ENCODE measurements around the gene GIPC1. TPM values are rescaled to one million over a fixed set of nuclear protein-coding genes. Genes with fewer than 3 reads are reported as not detected.

The GIPC1 gene
- total and polyA plus RNA-seq, 9 of the 15 experiments (the other 6 are each of a cell fraction or from before 2014, with no cell fraction given) = 0.49 to 54.7 (median 24.8) TPM

DNA sequence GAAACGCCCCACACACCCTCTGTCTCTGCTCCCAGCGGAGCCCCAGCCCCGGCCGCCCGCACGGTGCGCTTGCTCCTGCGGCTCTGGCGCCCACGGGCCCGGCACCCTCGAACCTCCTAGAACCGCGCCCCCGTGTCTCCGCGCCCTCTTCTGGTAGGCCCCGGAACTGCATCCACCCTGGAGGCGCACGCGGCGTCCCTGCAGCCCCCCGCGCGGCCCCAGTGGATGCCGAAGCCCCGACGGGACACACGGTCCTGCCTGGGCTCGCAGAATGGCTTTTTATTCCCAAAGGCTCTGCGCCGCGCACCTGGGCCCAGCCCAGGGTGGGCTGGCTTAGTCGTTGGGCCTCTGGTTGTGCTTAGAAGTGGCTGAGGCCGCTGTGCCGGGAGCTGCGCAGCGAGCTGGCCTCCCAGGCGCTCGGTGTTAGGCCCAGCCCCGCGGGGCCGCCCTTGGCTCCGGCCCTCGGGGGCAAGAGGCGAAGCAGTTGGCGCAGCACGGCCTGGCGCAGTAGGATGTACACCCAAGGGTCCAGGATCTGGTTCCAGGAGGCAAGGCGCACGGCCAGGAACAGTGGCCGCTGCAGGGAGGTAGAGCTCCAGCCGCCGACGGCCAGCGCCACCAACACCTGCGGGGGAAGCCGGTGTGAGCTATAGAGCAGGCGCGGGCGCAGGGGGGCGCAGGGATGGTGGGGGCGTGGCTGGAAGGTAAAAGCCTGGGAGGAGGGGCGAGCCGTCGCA is 23.6 kb downstream of the GIPC1 start (continued):
- TF ChIP-seq, protein P1, sequence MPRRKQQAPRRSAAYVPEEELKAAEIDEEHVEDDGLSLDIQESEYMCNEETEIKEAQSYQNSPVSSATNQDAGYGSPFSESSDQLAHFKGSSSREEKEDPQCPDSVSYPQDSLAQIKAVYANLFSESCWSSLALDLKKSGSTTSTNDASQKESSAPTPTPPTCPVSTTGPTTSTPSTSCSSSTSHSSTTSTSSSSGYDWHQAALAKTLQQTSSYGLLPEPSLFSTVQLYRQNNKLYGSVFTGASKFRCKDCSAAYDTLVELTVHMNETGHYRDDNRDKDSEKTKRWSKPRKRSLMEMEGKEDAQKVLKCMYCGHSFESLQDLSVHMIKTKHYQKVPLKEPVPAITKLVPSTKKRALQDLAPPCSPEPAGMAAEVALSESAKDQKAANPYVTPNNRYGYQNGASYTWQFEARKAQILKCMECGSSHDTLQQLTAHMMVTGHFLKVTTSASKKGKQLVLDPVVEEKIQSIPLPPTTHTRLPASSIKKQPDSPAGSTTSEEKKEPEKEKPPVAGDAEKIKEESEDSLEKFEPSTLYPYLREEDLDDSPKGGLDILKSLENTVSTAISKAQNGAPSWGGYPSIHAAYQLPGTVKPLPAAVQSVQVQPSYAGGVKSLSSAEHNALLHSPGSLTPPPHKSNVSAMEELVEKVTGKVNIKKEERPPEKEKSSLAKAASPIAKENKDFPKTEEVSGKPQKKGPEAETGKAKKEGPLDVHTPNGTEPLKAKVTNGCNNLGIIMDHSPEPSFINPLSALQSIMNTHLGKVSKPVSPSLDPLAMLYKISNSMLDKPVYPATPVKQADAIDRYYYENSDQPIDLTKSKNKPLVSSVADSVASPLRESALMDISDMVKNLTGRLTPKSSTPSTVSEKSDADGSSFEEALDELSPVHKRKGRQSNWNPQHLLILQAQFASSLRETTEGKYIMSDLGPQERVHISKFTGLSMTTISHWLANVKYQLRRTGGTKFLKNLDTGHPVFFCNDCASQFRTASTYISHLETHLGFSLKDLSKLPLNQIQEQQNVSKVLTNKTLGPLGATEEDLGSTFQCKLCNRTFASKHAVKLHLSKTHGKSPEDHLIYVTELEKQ (CRISPR knock-in tag; IDR thresholded peaks at IDR 0.05) = no peak
- TF ChIP-seq, protein P2, sequence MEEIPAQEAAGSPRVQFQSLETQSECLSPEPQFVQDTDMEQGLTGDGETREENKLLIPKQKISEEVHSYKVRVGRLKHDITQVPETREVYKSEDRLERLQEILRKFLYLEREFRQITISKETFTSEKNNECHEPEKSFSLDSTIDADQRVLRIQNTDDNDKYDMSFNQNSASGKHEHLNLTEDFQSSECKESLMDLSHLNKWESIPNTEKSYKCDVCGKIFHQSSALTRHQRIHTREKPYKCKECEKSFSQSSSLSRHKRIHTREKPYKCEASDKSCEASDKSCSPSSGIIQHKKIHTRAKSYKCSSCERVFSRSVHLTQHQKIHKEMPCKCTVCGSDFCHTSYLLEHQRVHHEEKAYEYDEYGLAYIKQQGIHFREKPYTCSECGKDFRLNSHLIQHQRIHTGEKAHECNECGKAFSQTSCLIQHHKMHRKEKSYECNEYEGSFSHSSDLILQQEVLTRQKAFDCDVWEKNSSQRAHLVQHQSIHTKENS (CRISPR knock-in tag; IDR thresholded peaks at IDR 0.05) = no peak
- TF ChIP-seq, protein P3, sequence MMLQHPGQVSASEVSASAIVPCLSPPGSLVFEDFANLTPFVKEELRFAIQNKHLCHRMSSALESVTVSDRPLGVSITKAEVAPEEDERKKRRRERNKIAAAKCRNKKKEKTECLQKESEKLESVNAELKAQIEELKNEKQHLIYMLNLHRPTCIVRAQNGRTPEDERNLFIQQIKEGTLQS (IDR thresholded peaks at IDR 0.05) = no peak
- TF ChIP-seq, protein P3 (CRISPR knock-in tag; conservative IDR thresholded peaks at IDR 0.05) = no peak
- TF ChIP-seq IFI16 (CRISPR knock-in tag; IDR thresholded peaks at IDR 0.05) (no peak), ZNF174 (CRISPR knock-in tag; IDR thresholded peaks at IDR 0.05) (no peak), ZNF764 (CRISPR knock-in tag; IDR thresholded peaks at IDR 0.05; ENCODE audit: low read depth) (no peak), MAFG (tag; conservative IDR thresholded peaks at IDR 0.05) (no peak), NELFE (IDR thresholded peaks at IDR 0.05; ENCODE audit: insufficient read depth, insufficient read length) (no peak), ZC3H8 (IDR thresholded peaks at IDR 0.05) (no peak), GABPA (tag; conservative IDR thresholded peaks at IDR 0.05; ENCODE audit: low read depth) (no peak), RBM39 (optimal IDR thresholded peaks at IDR 0.05; ENCODE audit: low read depth, low read length) (no peak), RBM34 (IDR thresholded peaks at IDR 0.05; ENCODE audit: borderline replicate concordance, insufficient read depth, low read length) (no peak; the same call in 1 of the 2 replicates), CREBBP (IDR thresholded peaks at IDR 0.05; ENCODE audit: low read depth, low read length) (no peak), TEAD1 (CRISPR knock-in tag; IDR thresholded peaks at IDR 0.05) (peak in 1 of 2 experiments; percentile 47; a peak in 1 of 4 replicates), TSC22D4 (tag; IDR thresholded peaks at IDR 0.05) (no peak)
- TF ChIP-seq, protein P4, sequence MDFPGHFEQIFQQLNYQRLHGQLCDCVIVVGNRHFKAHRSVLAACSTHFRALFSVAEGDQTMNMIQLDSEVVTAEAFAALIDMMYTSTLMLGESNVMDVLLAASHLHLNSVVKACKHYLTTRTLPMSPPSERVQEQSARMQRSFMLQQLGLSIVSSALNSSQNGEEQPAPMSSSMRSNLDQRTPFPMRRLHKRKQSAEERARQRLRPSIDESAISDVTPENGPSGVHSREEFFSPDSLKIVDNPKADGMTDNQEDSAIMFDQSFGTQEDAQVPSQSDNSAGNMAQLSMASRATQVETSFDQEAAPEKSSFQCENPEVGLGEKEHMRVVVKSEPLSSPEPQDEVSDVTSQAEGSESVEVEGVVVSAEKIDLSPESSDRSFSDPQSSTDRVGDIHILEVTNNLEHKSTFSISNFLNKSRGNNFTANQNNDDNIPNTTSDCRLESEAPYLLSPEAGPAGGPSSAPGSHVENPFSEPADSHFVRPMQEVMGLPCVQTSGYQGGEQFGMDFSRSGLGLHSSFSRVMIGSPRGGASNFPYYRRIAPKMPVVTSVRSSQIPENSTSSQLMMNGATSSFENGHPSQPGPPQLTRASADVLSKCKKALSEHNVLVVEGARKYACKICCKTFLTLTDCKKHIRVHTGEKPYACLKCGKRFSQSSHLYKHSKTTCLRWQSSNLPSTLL (IDR thresholded peaks at IDR 0.05) = no peak

Measured in K562 (cell line).